HG03521 (cell line): Measurements from ENCODE around the gene ASS1.

Experiments
- ATAC-seq: cut with Tn5 transposase; IDR thresholded peaks from one replicate; pipeline ENCODE4 v1.9.1; 2021; ENCODE audit warnings: mild to moderate bottlenecking, moderate library complexity; ENCODE audit not compliant: unreplicated experiment

Gene ASS1

GRCh38 chr9:130452835-130453234, 8.1 kb downstream of the ASS1 start:
- ATAC-seq, result no peak

- no peak for ATAC-seq
These were observed 8.7 kb downstream of the ASS1 start for GRCh38 chr9:130453487-130453886.

- no peak for ATAC-seq
These were observed 9.5 kb downstream of the ASS1 start for GRCh38 chr9:130454096-130454811.

GRCh38 chr9:130454812-130455325, 10.1 kb downstream of the ASS1 start:
- no peak for ATAC-seq

GRCh38 chr9:130458027-130458803, 13.5 kb downstream of the ASS1 start:
- ATAC-seq, result no peak

- ATAC-seq, result no peak
These were observed 14.0 kb downstream of the ASS1 start for GRCh38 chr9:130458804-130459067.

- ATAC-seq, result no peak
These were observed 14.4 kb downstream of the ASS1 start for GRCh38 chr9:130459151-130459550.

GRCh38 chr9:130459941-130460669, 15.3 kb downstream of the ASS1 start:
- no peak for ATAC-seq

- ATAC-seq, result no peak
These were observed 16.5 kb downstream of the ASS1 start for GRCh38 chr9:130461218-130461630.

GRCh38 chr9:130461731-130462130, 17.0 kb downstream of the ASS1 start:
- no peak for ATAC-seq

GRCh38 chr9:130462685-130463540, 18.2 kb downstream of the ASS1 start:
- ATAC-seq, result no peak

GRCh38 chr9:130463763-130464745, 19.3 kb downstream of the ASS1 start:
- ATAC-seq, result no peak

GRCh38 chr9:130465383-130466096, 20.8 kb downstream of the ASS1 start:
- ATAC-seq, result no peak

- no peak for ATAC-seq
These were observed 21.9 kb downstream of the ASS1 start for GRCh38 chr9:130466537-130467217.

- no peak for ATAC-seq
These were observed 22.6 kb downstream of the ASS1 start for GRCh38 chr9:130467316-130467715.

- ATAC-seq, result no peak
These were observed 23.8 kb downstream of the ASS1 start for GRCh38 chr9:130468566-130468965.

- ATAC-seq, result no peak
These were observed 25.5 kb downstream of the ASS1 start for GRCh38 chr9:130470269-130470668.

GRCh38 chr9:130470950-130471349, 26.2 kb downstream of the ASS1 start:
- ATAC-seq, result no peak
